GM18498 (cell line): ENCODE data around the gene PTEN.
"Not testable (repeated sequence)": the region's sequence is repeated elsewhere in the genome, so short reads cannot be mapped to it uniquely, and the experiment has no call there.

Experiments
- ATAC-seq: cut with Tn5 transposase; IDR thresholded peaks from one replicate; pipeline ENCODE4 v1.9.1; 2021; ENCODE audit warnings: mild to moderate bottlenecking, moderate library complexity; ENCODE audit not compliant: unreplicated experiment

Gene PTEN

GRCh38 chr10:87844837-87845623 lies 18.4 kb upstream of the PTEN start:
- ATAC-seq, result no peak

GRCh38 chr10:87845624-87845998 lies 17.8 kb upstream of the PTEN start:
- ATAC-seq, result no peak

GRCh38 chr10:87846023-87846422 lies 17.4 kb upstream of the PTEN start:
- ATAC-seq, result no peak

GRCh38 chr10:87846711-87847110 lies 16.7 kb upstream of the PTEN start:
- ATAC-seq, result not testable (repeated sequence)

GRCh38 chr10:87847550-87847949 lies 15.9 kb upstream of the PTEN start:
- ATAC-seq, result no peak

- ATAC-seq, result no peak
These were observed 14.4 kb upstream of the PTEN start for GRCh38 chr10:87849001-87849400.

- ATAC-seq, result no peak
These were observed 12.7 kb upstream of the PTEN start for GRCh38 chr10:87850742-87851205.

GRCh38 chr10:87852089-87852488 lies 11.3 kb upstream of the PTEN start:
- ATAC-seq, result no peak

- ATAC-seq, result not testable (repeated sequence)
These were observed 8.2 kb upstream of the PTEN start for GRCh38 chr10:87855247-87855646.

- ATAC-seq, result not testable (repeated sequence)
These were observed 7.8 kb upstream of the PTEN start for GRCh38 chr10:87855665-87856064.

GRCh38 chr10:87860156-87860795 lies 3.1 kb upstream of the PTEN start:
- no peak for ATAC-seq

- no peak for ATAC-seq
These were observed 2.5 kb upstream of the PTEN start for GRCh38 chr10:87860816-87861403.

- ATAC-seq, result peak; percentile 16
These were observed 1.9 kb upstream of the PTEN start for GRCh38 chr10:87861566-87861952.

- ATAC-seq, result peak; percentile 56
These were observed 1.3 kb upstream of the PTEN start for GRCh38 chr10:87861953-87862678.

- peak; percentile 23 for ATAC-seq
These were observed 759 bp upstream of the PTEN start for GRCh38 chr10:87862679-87863052.

- ATAC-seq, result not testable (repeated sequence)
These were observed 598 bp downstream of the PTEN start for GRCh38 chr10:87863951-87864495.

- ATAC-seq, result no peak
These were observed 1.2 kb downstream of the PTEN start for GRCh38 chr10:87864496-87865059.

GRCh38 chr10:87865241-87865881 lies 1.9 kb downstream of the PTEN start:
- ATAC-seq, result no peak

GRCh38 chr10:87866412-87866974 lies 3.1 kb downstream of the PTEN start:
- ATAC-seq, result no peak

- ATAC-seq, result no peak
These were observed 4.0 kb downstream of the PTEN start for GRCh38 chr10:87867453-87867852.
